ENCODE results near the gene TRPC4.
"Not testable (repeated sequence)": the region's sequence is repeated elsewhere in the genome, so short reads cannot be mapped to it uniquely, and the experiment has no call there.

The TRPC4 gene

DNA sequence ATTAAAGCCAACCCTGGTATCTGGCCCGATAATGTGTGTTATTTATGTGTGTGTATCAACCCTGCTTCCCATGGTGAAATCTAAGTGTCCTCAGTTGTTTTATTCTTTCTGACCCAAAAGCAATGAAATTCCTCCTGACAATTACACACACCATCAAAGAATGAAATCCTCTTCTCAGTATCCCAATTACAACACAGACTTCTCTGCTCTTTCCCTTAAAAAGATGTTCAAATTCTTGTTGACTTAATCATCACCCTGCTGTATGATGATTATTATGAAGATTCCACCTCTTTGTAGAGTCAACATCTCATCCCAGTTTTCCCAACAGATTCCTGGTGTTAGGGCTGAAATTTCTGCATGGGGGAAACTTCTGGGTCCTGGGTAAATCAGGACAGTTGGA is 8.9 kb upstream of the TRPC4 start:
- no peak overlapping the region for H3K4me3 Mint-ChIP-seq
- H3K27me3 Mint-ChIP-seq, result no peaks in the 10 kb centered on the region
- no peaks in the 10 kb centered on the region for H3K4me1 Mint-ChIP-seq (ENCODE audit: low read depth)
- no peak for DNase-seq
- no peak overlapping the region for H3K27ac Mint-ChIP-seq
- no peaks in the 10 kb centered on the region for H3K36me3 Mint-ChIP-seq (ENCODE audit: low read depth)
- H3K9me3 Mint-ChIP-seq, result no peaks in the 10 kb centered on the region

DNA sequence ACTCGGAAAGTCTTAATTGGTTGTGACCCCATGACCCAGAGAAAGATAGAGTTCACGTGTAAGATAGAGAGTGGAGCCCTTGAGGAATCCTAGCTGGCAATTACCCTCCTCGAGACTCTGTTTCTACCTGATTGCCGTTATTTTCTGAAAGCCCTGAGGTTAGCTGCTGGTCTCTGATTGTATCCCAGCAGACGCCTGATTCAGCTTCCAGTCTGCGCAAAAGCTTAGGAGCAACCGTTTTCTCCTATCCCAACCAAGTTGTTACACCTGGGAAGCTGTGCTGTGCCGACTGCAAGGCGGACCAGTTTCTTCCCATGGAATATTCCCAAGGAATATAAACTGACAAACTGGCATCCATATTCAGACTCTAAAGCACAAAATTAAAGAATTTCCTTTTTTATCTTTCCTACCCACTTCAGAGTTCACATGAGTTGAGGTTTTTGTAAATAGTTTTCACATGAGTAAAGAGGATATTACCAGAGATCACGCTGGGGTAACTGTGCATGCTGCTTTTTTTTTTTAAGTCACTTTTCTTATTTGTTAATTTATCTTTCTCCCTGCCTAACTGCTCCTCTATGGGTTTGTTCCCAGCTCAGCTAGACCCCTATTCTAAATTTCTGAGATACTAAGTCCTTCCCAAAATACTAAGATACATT is 1.5 kb upstream of the TRPC4 start:
- Mint-ChIP-seq H3K9me3 (no peaks in the 10 kb centered on the region), H3K4me3 (no peak overlapping the region)
- DNase-seq, result no peak

DNA sequence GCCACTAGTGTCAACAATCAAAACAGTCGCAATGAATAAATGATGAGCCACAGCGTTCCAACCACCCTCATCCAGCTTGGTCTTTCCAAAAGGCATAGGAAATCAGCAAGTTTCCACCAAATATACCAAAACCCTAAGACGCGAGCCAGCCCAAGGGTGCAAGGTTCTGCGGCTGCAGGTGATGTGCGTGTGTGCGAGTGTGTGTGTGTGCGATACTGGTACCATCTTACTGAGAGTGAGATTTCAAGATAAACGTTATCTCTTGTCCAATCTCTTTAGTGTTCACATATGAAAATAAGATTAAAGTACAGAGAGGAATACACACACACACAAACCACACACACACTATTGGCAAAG is 895 bp upstream of the TRPC4 start:
- DNase-seq, result no peak
- no peak overlapping the region for H3K4me3 Mint-ChIP-seq
- no peak overlapping the region for H3K27ac Mint-ChIP-seq
- H3K9me3 Mint-ChIP-seq, result no peaks in the 10 kb centered on the region
- peaks cover 7% of the 10 kb centered on the region for H3K4me1 Mint-ChIP-seq (ENCODE audit: low read depth)
- H3K27me3 Mint-ChIP-seq, result peaks cover 38% of the 10 kb centered on the region
- no peaks in the 10 kb centered on the region for H3K36me3 Mint-ChIP-seq (ENCODE audit: low read depth)

More for the DNA sequence above, 1.5 kb upstream of the TRPC4 start:
- Mint-ChIP-seq H3K36me3 (ENCODE audit: low read depth) (no peaks in the 10 kb centered on the region), H3K27ac (no peak overlapping the region), H3K27me3 (peaks cover 38% of the 10 kb centered on the region), H3K4me1 (ENCODE audit: low read depth) (peaks cover 7% of the 10 kb centered on the region)

DNA sequence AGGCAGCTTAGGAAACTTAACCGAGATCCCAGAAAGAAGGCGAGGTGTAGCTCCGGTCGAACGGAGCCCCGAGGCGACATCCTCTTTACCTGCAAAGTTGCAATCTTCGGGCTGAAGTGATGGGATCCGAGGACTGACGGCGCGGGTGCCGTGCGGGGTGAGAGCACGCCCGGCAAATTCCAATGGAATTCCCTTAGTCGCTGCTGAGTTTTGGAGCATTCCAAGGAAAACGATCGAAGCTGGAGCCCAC is 141 bp downstream of the TRPC4 start:
- Mint-ChIP-seq H3K27me3 (peaks cover 38% of the 10 kb centered on the region), H3K36me3 (ENCODE audit: low read depth) (no peaks in the 10 kb centered on the region), H3K27ac (no peak overlapping the region)

DNA sequence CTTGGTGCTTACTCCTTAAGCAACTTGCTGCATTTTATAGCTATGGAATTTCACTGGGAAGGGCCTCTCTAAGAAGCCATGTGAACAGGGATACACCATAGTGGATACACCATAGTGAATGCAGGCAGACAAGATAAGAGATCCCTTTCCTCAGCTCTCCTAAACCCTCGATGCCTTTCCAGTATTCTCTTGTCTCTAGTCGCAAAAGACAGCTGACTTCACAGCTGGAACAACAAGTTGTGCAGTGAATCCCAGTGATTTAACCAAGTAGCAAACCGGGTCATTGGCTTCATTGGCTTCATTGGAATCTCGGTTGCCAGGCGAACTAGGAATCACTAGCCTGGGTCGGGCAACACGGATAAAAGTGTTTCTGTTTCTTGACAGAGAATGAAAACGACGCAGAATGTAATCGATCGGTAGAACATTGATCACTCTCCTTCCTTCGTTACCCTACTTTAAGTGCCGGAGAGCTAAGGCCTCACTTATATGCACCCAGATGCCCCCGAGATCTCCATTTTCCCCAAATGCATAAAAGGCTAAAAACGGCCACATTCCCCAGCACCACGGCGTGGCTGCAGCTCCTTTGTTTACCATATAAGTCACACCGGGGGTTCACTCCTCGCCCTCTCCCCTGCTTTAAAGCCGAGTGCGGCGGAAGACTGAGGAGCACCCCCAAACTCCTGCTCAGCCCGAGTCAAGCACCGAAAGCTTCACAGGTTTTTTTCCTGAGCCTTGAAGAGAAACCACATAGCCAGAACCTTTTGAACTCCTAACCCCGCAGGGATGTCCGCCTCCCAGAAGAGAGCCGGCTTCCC is 674 bp downstream of the TRPC4 start:
- H3K4me3 Mint-ChIP-seq, result no peak overlapping the region
- H3K27ac Mint-ChIP-seq, result no peak overlapping the region
- no peaks in the 10 kb centered on the region for H3K9me3 Mint-ChIP-seq
- H3K36me3 Mint-ChIP-seq (ENCODE audit: low read depth), result no peaks in the 10 kb centered on the region
- H3K4me1 Mint-ChIP-seq (ENCODE audit: low read depth), result peaks cover 7% of the 10 kb centered on the region
- DNase-seq, result no peak
- H3K27me3 Mint-ChIP-seq, result peaks cover 38% of the 10 kb centered on the region

More for the DNA sequence above, 141 bp downstream of the TRPC4 start:
- no peak for DNase-seq
- Mint-ChIP-seq H3K4me1 (ENCODE audit: low read depth) (peaks cover 7% of the 10 kb centered on the region), H3K4me3 (no peak overlapping the region), H3K9me3 (no peaks in the 10 kb centered on the region)

DNA sequence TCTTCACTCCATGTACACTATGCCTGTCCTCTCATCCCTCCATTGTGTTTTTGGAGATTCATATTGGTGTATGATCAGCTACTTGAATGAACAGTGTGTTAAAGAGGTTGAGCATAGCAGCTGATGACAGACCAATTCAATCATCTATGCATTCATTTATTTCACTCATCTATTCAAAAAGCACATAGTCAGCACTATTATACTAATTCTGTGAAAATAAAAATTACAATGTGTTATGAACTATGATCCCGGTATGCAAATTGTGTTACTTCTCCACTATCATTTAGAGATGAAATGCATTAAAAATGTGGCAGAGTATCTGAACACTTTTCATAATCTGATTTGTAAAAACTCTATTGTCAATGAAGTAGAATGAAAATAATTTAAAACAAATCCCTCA is 5.9 kb downstream of the TRPC4 start:
- H3K36me3 Mint-ChIP-seq (ENCODE audit: low read depth), result no peaks in the 10 kb centered on the region
- DNase-seq, result no peak
- H3K27me3 Mint-ChIP-seq, result peaks cover 7% of the 10 kb centered on the region
- no peaks in the 10 kb centered on the region for H3K9me3 Mint-ChIP-seq
- no peak overlapping the region for H3K27ac Mint-ChIP-seq
- no peaks in the 10 kb centered on the region for H3K4me1 Mint-ChIP-seq (ENCODE audit: low read depth)
- no peak overlapping the region for H3K4me3 Mint-ChIP-seq

DNA sequence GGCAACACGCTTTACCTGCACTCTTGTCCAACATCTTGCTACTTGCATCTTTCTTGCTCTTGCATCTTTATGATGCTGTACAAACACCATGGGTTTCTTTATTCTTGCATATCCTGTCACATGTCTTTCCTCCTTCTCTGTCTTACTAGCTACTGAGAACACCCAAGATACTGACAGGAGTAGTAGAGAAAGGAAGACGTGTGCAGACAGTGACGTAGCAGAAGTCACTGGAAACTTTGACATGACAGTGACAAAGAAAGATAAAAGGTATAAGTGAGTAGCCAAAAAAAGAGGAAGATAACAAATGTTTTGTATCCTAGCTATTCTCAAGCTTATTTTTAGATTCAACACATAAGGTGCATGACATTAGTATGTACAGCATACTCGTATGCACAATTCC is 34.2 kb downstream of the TRPC4 start:
- H3K4me3 Mint-ChIP-seq, result no peak overlapping the region
- no peak overlapping the region for H3K27ac Mint-ChIP-seq
- H3K36me3 Mint-ChIP-seq (ENCODE audit: low read depth), result no peaks in the 10 kb centered on the region
- H3K9me3 Mint-ChIP-seq, result peaks cover 9% of the 10 kb centered on the region
- no peak for DNase-seq
- no peaks in the 10 kb centered on the region for H3K4me1 Mint-ChIP-seq (ENCODE audit: low read depth)
- H3K27me3 Mint-ChIP-seq, result no peaks in the 10 kb centered on the region

DNA sequence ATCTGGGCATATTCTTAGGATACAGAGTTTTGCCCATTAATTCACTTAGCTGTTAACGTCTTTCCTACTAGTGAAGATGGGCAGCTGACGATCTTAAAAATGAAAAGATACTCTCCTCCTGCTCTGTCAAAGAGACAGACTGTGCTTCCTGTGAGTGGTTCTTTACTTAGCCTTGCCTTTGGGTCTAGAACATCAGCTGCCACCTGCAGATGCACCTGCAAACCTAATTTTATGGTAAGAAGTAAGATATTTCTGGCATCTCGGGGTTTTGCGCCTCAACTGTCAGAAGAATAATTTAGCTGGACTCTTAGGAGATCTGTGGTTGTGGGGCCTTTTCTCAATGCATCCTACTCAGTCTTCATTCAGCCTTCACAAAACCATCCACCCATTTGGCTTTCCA is 36.2 kb downstream of the TRPC4 start:
- Mint-ChIP-seq H3K36me3 (ENCODE audit: low read depth) (no peaks in the 10 kb centered on the region), H3K4me3 (no peak overlapping the region)
- no peak for DNase-seq

DNA sequence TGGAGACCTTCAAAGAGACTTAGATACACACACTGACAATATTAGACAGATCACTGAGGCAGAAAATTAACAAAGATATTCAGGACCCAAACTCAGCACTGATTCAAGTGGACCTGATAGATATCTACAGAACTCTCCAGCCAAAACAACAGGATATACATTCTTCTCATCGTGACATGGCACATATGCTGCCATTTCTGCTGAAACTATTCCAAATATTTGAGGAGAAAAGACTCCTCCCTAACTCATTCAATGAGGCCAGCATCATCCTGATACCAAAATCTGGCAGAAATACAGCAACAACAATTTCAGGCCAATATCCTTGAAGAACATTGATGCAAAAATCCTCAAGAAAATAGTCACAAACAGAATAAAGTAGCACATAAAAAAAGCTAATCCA is 53.3 kb downstream of the TRPC4 start:
- Mint-ChIP-seq H3K9me3 (peaks cover 55% of the 10 kb centered on the region), H3K27ac (no peak overlapping the region), H3K36me3 (ENCODE audit: low read depth) (no peaks in the 10 kb centered on the region), H3K27me3 (no peaks in the 10 kb centered on the region), H3K4me1 (ENCODE audit: low read depth) (no peaks in the 10 kb centered on the region), H3K4me3 (no peak overlapping the region)
- DNase-seq, result no peak

More for the DNA sequence above, 36.2 kb downstream of the TRPC4 start:
- Mint-ChIP-seq H3K9me3 (peaks cover 12% of the 10 kb centered on the region), H3K27ac (no peak overlapping the region), H3K27me3 (no peaks in the 10 kb centered on the region), H3K4me1 (ENCODE audit: low read depth) (no peaks in the 10 kb centered on the region)

DNA sequence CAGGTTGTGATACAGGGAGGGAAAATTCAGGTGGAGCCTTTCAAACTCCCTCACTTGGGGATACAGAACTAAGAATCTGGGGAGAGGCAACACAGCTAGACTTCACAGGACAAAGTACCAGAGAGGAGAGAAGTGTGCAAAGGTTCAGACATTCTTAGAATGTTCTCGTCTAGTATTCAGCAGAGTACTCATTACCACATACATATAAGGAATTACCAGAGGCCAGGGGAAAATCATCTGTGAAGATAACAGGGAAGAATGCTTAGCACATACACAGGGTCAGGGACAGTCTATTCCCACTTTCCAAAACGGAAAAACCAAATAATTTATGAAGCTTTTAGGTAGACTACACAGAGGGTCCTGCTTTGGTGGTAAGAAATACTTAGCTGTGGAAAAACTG is 58.1 kb downstream of the TRPC4 start:
- H3K27me3 Mint-ChIP-seq, result no peaks in the 10 kb centered on the region
- DNase-seq, result no peak
- H3K9me3 Mint-ChIP-seq, result peaks cover 24% of the 10 kb centered on the region
- H3K4me3 Mint-ChIP-seq, result no peak overlapping the region
- no peaks in the 10 kb centered on the region for H3K36me3 Mint-ChIP-seq (ENCODE audit: low read depth)
- H3K4me1 Mint-ChIP-seq (ENCODE audit: low read depth), result no peaks in the 10 kb centered on the region
- H3K27ac Mint-ChIP-seq, result no peak overlapping the region

DNA sequence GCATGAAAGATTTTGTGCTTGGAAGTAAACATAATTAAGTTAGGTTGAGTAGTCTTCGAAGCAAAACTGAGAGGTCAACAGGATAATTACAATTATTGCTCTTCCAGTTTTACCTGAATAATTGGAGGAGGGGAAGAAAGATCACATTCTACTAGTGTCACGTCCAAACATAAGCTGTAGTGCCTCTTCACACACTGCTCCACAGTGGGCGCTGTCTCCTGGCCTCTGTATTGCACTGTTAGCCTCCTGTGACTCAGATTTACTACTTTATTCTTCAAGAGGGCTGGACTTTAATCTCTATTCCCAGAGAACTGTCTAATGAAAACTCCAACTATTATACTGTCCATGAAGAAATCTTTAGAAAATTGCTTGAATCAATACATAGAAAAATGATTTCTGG is 62.9 kb downstream of the TRPC4 start:
- Mint-ChIP-seq H3K36me3 (ENCODE audit: low read depth) (no peaks in the 10 kb centered on the region), H3K27me3 (no peaks in the 10 kb centered on the region)
- DNase-seq, result no peak

DNA sequence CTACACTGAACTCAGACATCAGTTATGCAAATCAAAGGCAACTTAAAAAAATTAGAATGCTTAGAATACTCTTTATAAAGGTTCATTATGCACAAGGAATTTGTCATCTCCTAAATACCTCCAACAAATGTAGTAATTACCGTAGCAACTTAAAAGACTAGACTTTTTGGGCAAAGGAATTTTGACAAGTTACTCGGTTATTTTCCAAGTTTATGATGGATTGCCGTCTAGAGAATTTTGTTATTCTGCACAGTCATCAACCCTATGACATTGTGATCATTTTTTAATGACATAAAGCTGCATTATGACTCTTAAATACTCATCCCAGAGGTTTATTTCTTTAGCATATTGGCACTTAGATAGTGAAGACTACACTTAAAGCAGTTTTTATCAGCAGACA is 71.9 kb downstream of the TRPC4 start:
- Mint-ChIP-seq H3K27ac (no peak overlapping the region), H3K27me3 (no peaks in the 10 kb centered on the region), H3K9me3 (peaks cover 4% of the 10 kb centered on the region), H3K4me1 (ENCODE audit: low read depth) (no peaks in the 10 kb centered on the region), H3K4me3 (no peak overlapping the region), H3K36me3 (ENCODE audit: low read depth) (no peaks in the 10 kb centered on the region)
- no peak for DNase-seq

More for the DNA sequence above, 62.9 kb downstream of the TRPC4 start:
- Mint-ChIP-seq H3K4me3 (no peak overlapping the region), H3K4me1 (ENCODE audit: low read depth) (no peaks in the 10 kb centered on the region), H3K27ac (no peak overlapping the region), H3K9me3 (peaks cover 4% of the 10 kb centered on the region)

DNA sequence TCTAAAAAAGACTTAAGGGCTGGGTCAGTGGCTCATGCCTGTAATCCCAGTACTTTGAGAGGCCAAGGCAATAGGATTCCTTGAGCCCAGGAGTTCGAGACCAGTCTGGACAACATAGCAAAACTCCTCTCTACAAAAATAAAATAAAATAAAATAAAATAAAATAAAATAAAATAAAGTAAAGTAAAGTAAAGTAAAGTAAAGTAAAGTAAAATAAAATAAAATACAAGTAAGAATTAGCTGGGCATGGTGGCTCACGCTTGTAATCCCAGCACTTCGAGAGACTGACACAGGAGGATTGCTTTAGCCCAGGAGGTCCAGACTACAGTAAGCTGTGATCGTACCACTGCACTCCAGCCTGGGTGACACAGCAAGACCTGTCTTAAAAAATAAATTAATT is 72.8 kb downstream of the TRPC4 start:
- not testable (repeated sequence) for H3K4me1 Mint-ChIP-seq (ENCODE audit: low read depth); H3K27ac Mint-ChIP-seq; H3K27me3 Mint-ChIP-seq; H3K9me3 Mint-ChIP-seq; H3K36me3 Mint-ChIP-seq (ENCODE audit: low read depth); DNase-seq; H3K4me3 Mint-ChIP-seq

DNA sequence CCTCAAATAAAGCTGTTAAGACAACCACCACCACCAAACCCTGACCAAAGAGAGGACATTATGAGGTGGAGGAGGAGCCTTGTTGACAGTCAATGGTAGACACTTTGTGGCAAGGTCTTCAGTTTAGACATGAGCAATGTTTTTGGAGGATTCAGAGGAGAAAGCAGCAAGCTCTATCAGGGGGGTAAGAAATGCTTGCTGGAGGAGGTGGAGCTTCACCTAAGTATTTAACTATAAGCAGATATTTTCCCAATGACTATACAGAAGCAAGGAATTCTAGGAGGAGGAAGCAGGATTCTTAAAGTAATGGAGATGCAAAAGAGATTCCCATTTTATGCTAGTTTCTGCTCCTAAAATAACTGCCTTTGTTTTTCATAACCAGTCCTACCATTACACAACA is 74.2 kb downstream of the TRPC4 start:
- H3K9me3 Mint-ChIP-seq, result peaks cover 4% of the 10 kb centered on the region
- no peaks in the 10 kb centered on the region for H3K4me1 Mint-ChIP-seq (ENCODE audit: low read depth)
- no peak overlapping the region for H3K4me3 Mint-ChIP-seq
- H3K27me3 Mint-ChIP-seq, result no peaks in the 10 kb centered on the region
- no peaks in the 10 kb centered on the region for H3K36me3 Mint-ChIP-seq (ENCODE audit: low read depth)
- H3K27ac Mint-ChIP-seq, result no peak overlapping the region
- no peak for DNase-seq

DNA sequence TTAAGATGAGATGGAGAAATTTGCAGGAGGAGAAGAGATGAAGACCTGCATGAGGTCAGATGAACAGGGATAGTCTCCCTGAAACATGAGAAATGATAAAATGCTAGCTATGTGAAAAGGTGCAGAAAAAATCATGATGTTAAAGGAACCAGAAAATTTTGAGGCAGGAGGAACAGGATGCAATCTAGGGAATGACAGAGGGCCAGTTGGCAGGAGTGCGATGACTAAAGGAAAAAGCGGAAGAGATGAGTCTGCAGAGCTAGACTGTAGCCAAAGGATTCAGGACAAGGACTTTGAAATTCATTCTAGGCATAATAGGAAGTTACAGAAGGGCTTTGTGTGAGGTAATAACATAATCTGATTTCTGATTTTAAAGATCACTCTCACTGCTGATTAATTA is 77.9 kb downstream of the TRPC4 start:
- no peak overlapping the region for H3K27ac Mint-ChIP-seq
- H3K27me3 Mint-ChIP-seq, result no peaks in the 10 kb centered on the region
- no peaks in the 10 kb centered on the region for H3K36me3 Mint-ChIP-seq (ENCODE audit: low read depth)
- DNase-seq, result no peak
- H3K9me3 Mint-ChIP-seq, result peaks cover 4% of the 10 kb centered on the region
- H3K4me1 Mint-ChIP-seq (ENCODE audit: low read depth), result no peaks in the 10 kb centered on the region
- no peak overlapping the region for H3K4me3 Mint-ChIP-seq

DNA sequence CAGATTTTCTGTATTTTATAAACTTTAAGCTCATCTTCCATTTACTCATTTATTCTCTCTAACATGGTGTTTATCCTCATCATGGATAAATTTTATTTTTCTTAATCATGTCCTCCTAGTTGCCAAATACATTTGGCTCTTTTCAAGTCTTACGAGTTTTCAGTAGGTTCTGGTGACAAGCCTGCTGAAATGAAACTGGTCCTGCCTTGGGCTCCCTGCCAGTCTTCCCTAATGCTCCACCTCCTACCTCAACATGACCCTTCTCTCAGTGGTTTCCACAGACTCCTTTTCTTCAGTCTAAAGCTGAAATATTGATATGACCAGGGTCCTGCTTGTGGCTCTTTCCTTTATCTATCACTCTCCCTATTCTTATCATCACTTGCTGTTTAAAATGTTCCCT is 81.2 kb downstream of the TRPC4 start:
- Mint-ChIP-seq H3K27me3 (no peaks in the 10 kb centered on the region), H3K4me3 (no peak overlapping the region), H3K4me1 (ENCODE audit: low read depth) (no peaks in the 10 kb centered on the region), H3K27ac (no peak overlapping the region), H3K9me3 (no peaks in the 10 kb centered on the region), H3K36me3 (ENCODE audit: low read depth) (no peaks in the 10 kb centered on the region)
- DNase-seq, result no peak

Measured in activated T-cell treated with anti-CD3 and anti-CD28 coated beads, Interleukin-2, amount 50 U/mL, for 24 hours (primary cell).